ENCODE measurements around the gene PCDHB16. TPM values are rescaled to one million over a fixed set of nuclear protein-coding genes. Genes with fewer than 3 reads are reported as not detected.
"Not testable (repeated sequence)": the region's sequence is repeated elsewhere in the genome, so short reads cannot be mapped to it uniquely, and the experiment has no call there.

PCDHB16 gene
- total and polyA plus RNA-seq, 8 donors = 0.12 to 1.7 (median 0.58) TPM; not detected in 1

DNA sequence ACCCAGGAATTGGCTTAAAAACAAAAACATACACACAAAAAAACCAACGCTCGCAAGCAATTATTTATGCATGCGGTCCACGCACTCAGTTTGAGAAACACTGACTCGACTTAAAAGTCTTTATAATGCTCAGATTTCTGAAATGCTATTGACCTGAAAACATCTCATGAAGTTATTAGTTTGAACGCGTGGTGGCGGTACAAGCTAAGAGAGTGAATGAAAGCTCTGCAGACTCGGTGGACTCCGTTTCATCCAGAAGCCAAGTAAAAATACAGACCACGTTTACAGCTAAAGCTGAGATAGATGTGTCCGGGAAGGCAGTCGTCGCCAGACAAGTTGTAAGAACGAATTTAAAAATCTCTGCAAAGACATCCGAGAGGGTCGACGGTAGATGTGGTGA, 32.4 kb upstream of the PCDHB16 start, which contains the start of gene PCDHB6:
Gene PCDHB6, plus strand, starts transcription at position 246 of the 400 bp plus-strand sequence. CDS start 201 bp downstream, outside the sequence.
- DNase-seq = peak in 1 of 2 donors; percentile 27
- H3K27me3 ChIP-seq = peaks cover 0 to 35% (median 0%) of the 10 kb centered on the region in 3 donors
- H3K27ac ChIP-seq = no peak within 1 kb of the TSS
- peaks cover 0 to 80% (median 58%) of the 10 kb centered on the region in 4 donors for H3K9me3 ChIP-seq
- no peaks in the 10 kb centered on the region for H3K36me3 ChIP-seq
- H3K4me1 ChIP-seq = no peaks in the 10 kb centered on the region
- WGBS, 5 donors = 12 to 22% (median 19%) methylated on average over 18 of the region's 18 CpGs
- no peak for TF ChIP-seq EP300 (IDR thresholded peaks at IDR 0.05)
- no peak within 1 kb of the TSS for H3K4me3 ChIP-seq
- intact Hi-C loops (cut with DNase I; ENCODE audit: low total_unique reads) = no loop called here

- DNase-seq = no peak
- Histone ChIP-seq H3K4me1 (no peaks in the 10 kb centered on the region), H3K36me3 (no peaks in the 10 kb centered on the region), H3K9me3 (peaks cover 0 to 83% (median 61%) of the 10 kb centered on the region in 4 donors), H3K27me3 (peaks cover 0 to 38% (median 0%) of the 10 kb centered on the region in 3 donors), H3K27ac (no peak overlapping the region), H3K4me3 (no peak overlapping the region)
- 36 to 58% (median 45%) methylated on average over 18 to 33 of the region's 33 CpGs for WGBS, 5 donors
- TF ChIP-seq, protein P1, sequence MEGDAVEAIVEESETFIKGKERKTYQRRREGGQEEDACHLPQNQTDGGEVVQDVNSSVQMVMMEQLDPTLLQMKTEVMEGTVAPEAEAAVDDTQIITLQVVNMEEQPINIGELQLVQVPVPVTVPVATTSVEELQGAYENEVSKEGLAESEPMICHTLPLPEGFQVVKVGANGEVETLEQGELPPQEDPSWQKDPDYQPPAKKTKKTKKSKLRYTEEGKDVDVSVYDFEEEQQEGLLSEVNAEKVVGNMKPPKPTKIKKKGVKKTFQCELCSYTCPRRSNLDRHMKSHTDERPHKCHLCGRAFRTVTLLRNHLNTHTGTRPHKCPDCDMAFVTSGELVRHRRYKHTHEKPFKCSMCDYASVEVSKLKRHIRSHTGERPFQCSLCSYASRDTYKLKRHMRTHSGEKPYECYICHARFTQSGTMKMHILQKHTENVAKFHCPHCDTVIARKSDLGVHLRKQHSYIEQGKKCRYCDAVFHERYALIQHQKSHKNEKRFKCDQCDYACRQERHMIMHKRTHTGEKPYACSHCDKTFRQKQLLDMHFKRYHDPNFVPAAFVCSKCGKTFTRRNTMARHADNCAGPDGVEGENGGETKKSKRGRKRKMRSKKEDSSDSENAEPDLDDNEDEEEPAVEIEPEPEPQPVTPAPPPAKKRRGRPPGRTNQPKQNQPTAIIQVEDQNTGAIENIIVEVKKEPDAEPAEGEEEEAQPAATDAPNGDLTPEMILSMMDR (IDR thresholded peaks at IDR 0.05) = no peak
- TF ChIP-seq POLR2A (IDR thresholded peaks at IDR 0.05) = no peak
- intact Hi-C loops (cut with DNase I; ENCODE audit: low total_unique reads) = no loop called here
These were observed 31.8 kb upstream of the PCDHB16 start for GRCh38 chr5:141150224-141150992.

DNA sequence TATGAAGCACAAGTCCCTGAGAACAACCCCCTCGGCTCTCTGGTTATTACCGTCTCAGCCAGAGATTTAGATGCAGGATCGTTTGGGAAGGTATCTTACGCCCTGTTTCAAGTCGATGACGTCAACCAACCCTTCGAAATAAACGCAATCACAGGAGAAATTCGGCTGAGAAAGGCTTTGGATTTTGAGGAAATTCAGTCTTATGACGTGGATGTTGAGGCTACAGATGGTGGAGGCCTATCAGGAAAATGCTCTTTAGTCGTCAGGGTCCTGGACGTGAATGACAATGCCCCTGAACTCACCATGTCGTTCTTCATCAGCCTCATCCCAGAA, 31.2 kb upstream of the PCDHB16 start:
- no peaks in the 10 kb centered on the region for H3K4me1 ChIP-seq
- H3K4me3 ChIP-seq = no peak overlapping the region
- peaks cover 0 to 44% (median 0%) of the 10 kb centered on the region in 3 donors for H3K27me3 ChIP-seq
- TF ChIP-seq POLR2AphosphoS5 (IDR thresholded peaks at IDR 0.05) (no peak), POLR2A (IDR thresholded peaks at IDR 0.05) (no peak), EP300 (IDR thresholded peaks at IDR 0.05) (no peak)
- TF ChIP-seq, protein P1 (IDR thresholded peaks at IDR 0.05) = no peak
- DNase-seq = no peak
- H3K9me3 ChIP-seq = peaks cover 5 to 84% (median 63%) of the 10 kb centered on the region in 4 donors
- intact Hi-C loops (cut with DNase I; ENCODE audit: low total_unique reads) = no loop called here
- H3K27ac ChIP-seq = no peak overlapping the region
- H3K36me3 ChIP-seq = no peaks in the 10 kb centered on the region
- WGBS, 5 donors = 22 to 44% (median 36%) methylated on average over 10 to 13 of the region's 13 CpGs

DNA sequence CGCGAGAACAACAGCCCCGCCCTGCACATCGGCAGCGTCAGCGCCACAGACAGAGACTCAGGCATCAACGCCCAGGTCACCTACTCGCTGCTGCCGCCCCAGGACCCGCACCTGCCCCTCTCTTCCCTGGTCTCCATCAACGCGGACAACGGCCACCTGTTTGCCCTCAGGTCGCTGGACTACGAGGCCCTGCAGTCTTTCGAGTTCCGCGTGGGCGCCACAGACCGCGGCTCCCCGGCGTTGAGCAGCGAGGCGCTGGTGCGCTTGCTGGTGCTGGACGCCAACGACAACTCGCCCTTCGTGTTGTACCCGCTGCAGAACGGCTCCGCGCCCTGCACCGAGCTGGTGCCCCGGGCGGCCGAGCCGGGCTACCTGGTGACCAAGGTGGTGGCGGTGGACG, 30.6 kb upstream of the PCDHB16 start:
- intact Hi-C loops (cut with DNase I; ENCODE audit: low total_unique reads); DNase-seq: not testable (repeated sequence)
- peaks cover 12 to 91% (median 69%) of the 10 kb centered on the region in 4 donors for H3K9me3 ChIP-seq

DNA sequence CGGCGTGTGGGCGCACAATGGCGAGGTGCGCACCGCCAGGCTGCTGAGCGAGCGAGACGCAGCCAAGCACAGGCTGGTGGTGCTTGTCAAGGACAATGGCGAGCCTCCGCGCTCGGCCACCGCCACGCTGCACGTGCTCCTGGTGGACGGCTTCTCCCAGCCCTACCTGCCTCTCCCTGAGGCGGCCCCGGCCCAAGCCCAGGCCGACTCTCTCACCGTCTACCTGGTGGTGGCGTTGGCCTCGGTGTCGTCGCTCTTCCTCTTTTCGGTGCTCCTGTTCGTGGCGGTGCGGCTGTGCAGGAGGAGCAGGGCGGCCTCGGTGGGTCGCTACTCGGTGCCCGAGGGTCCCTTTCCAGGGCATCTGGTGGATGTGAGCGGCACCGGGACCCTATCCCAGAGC, 30.1 kb upstream of the PCDHB16 start:
- H3K9me3 ChIP-seq = peaks cover 16 to 95% (median 73%) of the 10 kb centered on the region in 4 donors
- H3K27me3 ChIP-seq = peaks cover 0 to 52% (median 0%) of the 10 kb centered on the region in 3 donors
- H3K36me3 ChIP-seq; H3K4me1 ChIP-seq; DNase-seq; H3K4me3 ChIP-seq; intact Hi-C loops (cut with DNase I; ENCODE audit: low total_unique reads); H3K27ac ChIP-seq: not testable (repeated sequence)
- 27 to 40% (median 33%) methylated on average over 5 to 36 of the region's 36 CpGs for WGBS, 5 donors

More for the DNA sequence above, 30.6 kb upstream of the PCDHB16 start:
- peaks cover 0 to 48% (median 0%) of the 10 kb centered on the region in 3 donors for H3K27me3 ChIP-seq
- H3K27ac ChIP-seq, H3K4me3 ChIP-seq, H3K4me1 ChIP-seq, H3K36me3 ChIP-seq: not testable (repeated sequence)
- WGBS, 5 donors = 32 to 75% (median 34%) methylated on average over 14 to 38 of the region's 41 CpGs

Data from stomach (tissue), 9 donors.